K562 (cell line): ENCODE measurements around the gene USP9Y. TPM values are rescaled to one million over a fixed set of nuclear protein-coding genes. Genes with fewer than 3 reads are reported as not detected.

ENCODE experiments used
- ATAC-seq: fragments of 200-7000 bp; cut with Tn5 transposase; 3 replicates; pipeline ENCODE4 v1.9.1; 2020; ENCODE audit warnings: moderate library complexity
- BruUV-seq: library from RNA; stranded (reverse); fragments of 400-500 nt; replicated peaks from 2 replicates; lab custom pipeline; 2021; lab: Mats Ljungman, UMichigan
- CTCF ChIA-PET: fragments of 300-600 bp; formaldehyde crosslinking; extraction: SDS; loops from one replicate; lab custom pipeline; 2021; ENCODE audit warnings: low intra/inter-chr PET ratio; lab: Yijun Ruan, JAX
- POLR2A ChIA-PET: fragments of 300-600, 350-650 bp; sonication (Branson Sonifier 250); formaldehyde crosslinking; extraction: SDS; loops from one replicate; lab custom pipeline; 2021; ENCODE audit warnings: antibody characterized with exemption, inconsistent platforms; lab: Yijun Ruan, JAX
- DNase-seq, 4 experiments: peaks; one replicate each; pipeline versions ENCODE4 v3.0.0 to v3.0.0-alpha.2; 2011 to 2018; ENCODE audit warnings: low spot score in 3 of 4, mixed read lengths in 3 of 4; ENCODE audit errors: extremely low read depth in 1 of 4
- FAIRE-seq: peaks from 2 replicates; lab custom pipeline; 2011; peaks lifted over from hg19 to GRCh38; lab: Jason Lieb, UNC
- H2AFZ ChIP-seq: 2 replicates; pipeline ENCODE4 v1.6.0; 2011; ENCODE audit warnings: low read depth, low read length, control low read depth, inconsistent platforms
- H3K27ac ChIP-seq: fragments of 200-600 bp; 3 replicates; pipeline ENCODE4 v1.8.0; 2011; ENCODE audit warnings: low read depth, mild to moderate bottlenecking, control low read depth, inconsistent platforms, low read length, moderate library complexity, mixed read lengths; ENCODE audit errors: extremely low read depth
- H3K27me3 ChIP-seq, 2 experiments: fragments of 300-600 bp in 1 of 2; 2 replicates in 1 of 2; 3 replicates in 1 of 2; pipeline versions ENCODE4 v1.6.0 to v1.8.0; 2011; ENCODE audit warnings: inconsistent platforms in 2 of 2, low read length in 2 of 2, mild to moderate bottlenecking in 1 of 2, mixed read lengths in 1 of 2, moderate library complexity in 1 of 2; ENCODE audit not compliant: control insufficient read depth in 2 of 2, insufficient read depth in 2 of 2
- H3K36me3 ChIP-seq: fragments of 300-600 bp; 3 replicates; pipeline ENCODE4 v1.8.0; 2011; ENCODE audit warnings: mild to moderate bottlenecking, low read length, inconsistent platforms; ENCODE audit not compliant: control insufficient read depth, insufficient read depth
- H3K4me1 ChIP-seq, 2 experiments: fragments of 200-600 bp in 1 of 2; replicated peaks in 1 of 2; 2 replicates in 1 of 2; 3 replicates in 1 of 2; pipeline versions ENCODE4 v1.5.1 to v1.8.0; 2011; ENCODE audit warnings: inconsistent platforms in 2 of 2, low read length in 2 of 2, mild to moderate bottlenecking in 1 of 2, mixed read lengths in 1 of 2, moderate library complexity in 1 of 2; ENCODE audit not compliant: control insufficient read depth in 2 of 2, insufficient read depth in 2 of 2
- H3K4me2 ChIP-seq: 2 replicates; pipeline ENCODE4 v1.6.1; 2011; ENCODE audit warnings: low read length, control low read depth, inconsistent platforms, mixed read lengths; ENCODE audit not compliant: insufficient read depth
- H3K4me3 ChIP-seq: fragments of 200-600 bp; sonication (generic), shearing (Covaris generic); 2 replicates; pipeline ENCODE4 v1.5.1; 2016; ENCODE audit warnings: control low read depth, inconsistent platforms
- H3K79me2 ChIP-seq: fragments of 200-600 bp; 3 replicates; pipeline ENCODE4 v1.8.0; 2011; ENCODE audit warnings: low read length, inconsistent platforms; ENCODE audit not compliant: control insufficient read depth, insufficient read depth
- H3K9ac ChIP-seq, 2 experiments: 2 replicates each; pipeline versions ENCODE4 v1.6.0 to v1.6.1; 2011; ENCODE audit warnings: low read depth in 2 of 2, low read length in 2 of 2, control low read depth in 1 of 2, inconsistent platforms in 1 of 2, mild to moderate bottlenecking in 1 of 2, mixed read lengths in 1 of 2; ENCODE audit not compliant: insufficient read depth in 1 of 2
- H3K9me1 ChIP-seq: one replicate; pipeline ENCODE4 v1.6.0; 2011; ENCODE audit warnings: inconsistent platforms, mild to moderate bottlenecking, low read length, moderate library complexity; ENCODE audit not compliant: control insufficient read depth, insufficient read depth
- H3K9me3 ChIP-seq: replicated peaks from 2 replicates; pipeline ENCODE4 v1.5.1; 2011; ENCODE audit warnings: low read depth, low read length, inconsistent platforms; ENCODE audit not compliant: control insufficient read depth, insufficient read depth
- H4K20me1 ChIP-seq: replicated peaks from 2 replicates; pipeline ENCODE4 v1.6.1; 2011; ENCODE audit warnings: low read length, inconsistent platforms, mixed read lengths; ENCODE audit not compliant: control insufficient read depth, insufficient read depth
- BRCA1 ChIP-seq, 2 experiments: fragments of 450-650 bp in 1 of 2; sonication (generic) in 1 of 2; formaldehyde crosslinking in 1 of 2; IDR thresholded peaks; 2 replicates each; pipeline versions ENCODE4 v1.5.0 to v1.6.1; 2017 to 2020; ENCODE audit warnings: mild to moderate bottlenecking in 1 of 2, missing genetic modification reagents in 1 of 2
- COPS2 ChIP-seq: fragments of 450-650 bp; conservative IDR thresholded peaks from 2 replicates; pipeline ENCODE4 v1.6.1; 2016; ENCODE audit warnings: mild to moderate bottlenecking, moderate library complexity
- MBD2 ChIP-seq: sonication (generic); IDR thresholded peaks from 2 replicates; pipeline ENCODE4 v1.6.1; 2016; ENCODE audit warnings: low read depth, borderline replicate concordance
- MCM2 ChIP-seq: fragments of 450-650 bp; IDR thresholded peaks from 2 replicates; pipeline ENCODE4 v1.6.1; 2017; ENCODE audit warnings: low read depth, mild to moderate bottlenecking
- PHB2 ChIP-seq: fragments of 450-650 bp; IDR thresholded peaks from 2 replicates; pipeline ENCODE4 v1.6.1; 2017; ENCODE audit warnings: low read depth
- SAFB2 ChIP-seq: fragments of 200-400 bp; formaldehyde crosslinking; IDR thresholded peaks from 2 replicates; pipeline ENCODE4 v1.6.1; 2018; ENCODE audit warnings: borderline replicate concordance, low read length, low read depth, moderate library complexity; ENCODE audit not compliant: severe bottlenecking
- SAP30 ChIP-seq: fragments of 200-600 bp; sonication (generic); IDR thresholded peaks from 2 replicates; pipeline ENCODE4 v1.6.1; 2012; ENCODE audit warnings: borderline replicate concordance, low read depth, mild to moderate bottlenecking, moderate library complexity, low read length, control low read depth, inconsistent platforms; ENCODE audit not compliant: insufficient read depth, poor library complexity, severe bottlenecking
- SIN3A ChIP-seq, 2 experiments: fragments of 150-350 bp in 1 of 2; IDR thresholded peaks; 2 replicates each; pipeline ENCODE4 v1.6.1; 2011 to 2016; ENCODE audit warnings: borderline replicate concordance in 2 of 2, low read depth in 2 of 2, low read length in 2 of 2, mild to moderate bottlenecking in 2 of 2, moderate library complexity in 2 of 2; ENCODE audit not compliant: control insufficient read depth in 1 of 2
- SMAD4 ChIP-seq: fragments of 250-450 bp; sonication (Bioruptor Pico); conservative IDR thresholded peaks from 2 replicates; pipeline ENCODE4 v1.8.0; 2021; ENCODE audit warnings: inconsistent platforms, mild to moderate bottlenecking, moderate library complexity
- SRSF3 ChIP-seq: fragments of 200-400 bp; formaldehyde crosslinking; IDR thresholded peaks from 2 replicates; pipeline ENCODE4 v1.6.1; 2016; ENCODE audit warnings: mild to moderate bottlenecking, low read length, moderate library complexity; ENCODE audit not compliant: insufficient read depth
- TOE1 ChIP-seq, 2 experiments: fragments of 450-650 bp in 1 of 2; sonication (generic) in 1 of 2; formaldehyde crosslinking in 1 of 2; IDR thresholded peaks; 2 replicates each; pipeline versions ENCODE4 v1.7.1 to v1.8.0; 2016 to 2022; ENCODE audit warnings: borderline replicate concordance in 2 of 2, mild to moderate bottlenecking in 2 of 2, antibody characterized with exemption in 1 of 2, inconsistent platforms in 1 of 2, low read depth in 1 of 2, missing genetic modification reagents in 1 of 2, moderate library complexity in 1 of 2
- ZNF354B ChIP-seq: fragments of 250-450 bp; sonication (Bioruptor Pico); IDR thresholded peaks from 2 replicates; pipeline ENCODE4 v1.4.0; 2020
- ZNF76 ChIP-seq: fragments of 250-450 bp; sonication (Bioruptor Pico); IDR thresholded peaks from 2 replicates; pipeline ENCODE4 v1.4.0; 2020; ENCODE audit warnings: mild to moderate bottlenecking, moderate library complexity, borderline replicate concordance
- WGBS: fragments of 100-300 bp; shearing (Covaris generic); methylation state at CpG from one replicate; pipeline ENCODE4 v1.1.6; 2016; ENCODE audit warnings: low coverage, mixed read lengths; ENCODE audit not compliant: insufficient coverage; ENCODE audit errors: missing lambda C conversion rate; 5-methylcytosine and 5-hydroxymethylcytosine counted together
- in situ Hi-C: fragments of 300-500 bp; cut with MboI; formaldehyde crosslinking; loops from 4 replicates; pipeline ENCODE4 v1.15.0; 2018; ENCODE audit warnings: inconsistent platforms, mixed read lengths
- intact Hi-C: fragments of 100-400 bp; cut with micrococcal nuclease; formaldehyde crosslinking; loops from 2 replicates; pipeline ENCODE4 v1.14.2; 2022
- polyA plus RNA-seq, 8 experiments: library from polyadenylated mRNA; depleted of rRNA in 4 of 8; stranded (reverse) in 5 of 8; unstranded in 3 of 8; fragments of >200 nt; fragmentation: Nextera tagmentation in 2 of 8; fragmentation: Illumina TruSeq in 1 of 8; extraction: Ambion mirVana in 2 of 8; extraction: Trizol in 1 of 8; gene quantifications; 2 replicates each; pipeline versions ENCODE4 v1.2.1 to v1.2.3, GENCODE V29; 2011 to 2014; ENCODE audit warnings: inconsistent platforms in 1 of 8, missing spikeins in 1 of 8
- total RNA-seq, 7 experiments: library from RNA; depleted of rRNA in 6 of 7; stranded (reverse); fragments of >200 nt in 6 of 7; fragmentation: Illumina TruSeq in 2 of 7; extraction: Trizol in 2 of 7; gene quantifications; 2 replicates each; pipeline versions ENCODE4 v1.2.1 to v1.2.3, GENCODE V29; 2011 to 2021; ENCODE audit warnings: low replicate concordance in 1 of 7
- TF ChIP-seq, protein P1 (sequence below): fragments of 450-650 bp; conservative IDR thresholded peaks from 2 replicates; pipeline ENCODE4 v1.6.1; 2016; ENCODE audit warnings: missing genetic modification characterization, low read depth, mild to moderate bottlenecking, control low read depth, missing compliant biosample characterization
- TF ChIP-seq, protein P2 (sequence below): fragments of 450-650 bp; formaldehyde crosslinking; IDR thresholded peaks from 2 replicates; pipeline ENCODE4 v1.4.0; 2022; ENCODE audit warnings: missing genetic modification characterization
- TF ChIP-seq, protein P3 (sequence below): sonication (generic); formaldehyde crosslinking; IDR thresholded peaks from 2 replicates; pipeline ENCODE4 v1.8.1; 2023; ENCODE audit warnings: mild to moderate bottlenecking, missing genetic modification reagents

Gene USP9Y
- total and polyA plus RNA-seq, 9 of the 15 experiments (the other 6 are each of a cell fraction or from before 2014, with no cell fraction given) = 0.13 TPM; not detected in 8

DNA sequence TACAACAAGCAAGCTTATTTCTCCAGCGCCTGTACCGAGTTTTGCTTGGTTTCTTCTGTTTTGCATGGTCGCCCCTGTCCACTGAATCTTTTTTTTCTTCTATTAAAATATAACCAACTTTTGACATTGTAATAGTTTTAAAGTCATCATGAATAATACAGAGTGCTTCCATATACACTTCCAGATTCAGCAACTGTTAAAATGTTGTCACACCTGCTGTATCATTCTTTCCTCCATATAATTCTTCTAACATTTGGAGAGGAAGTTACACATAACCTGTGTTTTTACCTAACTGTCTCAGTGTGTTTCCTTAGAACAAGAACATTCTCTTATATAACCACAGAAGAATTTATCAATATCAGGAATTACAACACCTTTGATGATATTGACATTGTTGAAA is 83.5 kb downstream of the USP9Y start:
- no peaks in the 10 kb centered on the region for H3K9me3 ChIP-seq
- FAIRE-seq (no peak), ATAC-seq (no peak), DNase-seq (no peak)
- ChIA-PET POLR2A (no interaction called here), CTCF (no interaction called here)
- no peaks in the 10 kb centered on the region for H3K36me3 ChIP-seq
- H3K27me3 ChIP-seq = no peaks in the 10 kb centered on the region
- H3K27ac ChIP-seq = no peak overlapping the region
- no peaks in the 10 kb centered on the region for H3K4me1 ChIP-seq
- TF ChIP-seq SAP30 = no peak
- no peak for TF ChIP-seq SAFB2
- TF ChIP-seq, protein P1, sequence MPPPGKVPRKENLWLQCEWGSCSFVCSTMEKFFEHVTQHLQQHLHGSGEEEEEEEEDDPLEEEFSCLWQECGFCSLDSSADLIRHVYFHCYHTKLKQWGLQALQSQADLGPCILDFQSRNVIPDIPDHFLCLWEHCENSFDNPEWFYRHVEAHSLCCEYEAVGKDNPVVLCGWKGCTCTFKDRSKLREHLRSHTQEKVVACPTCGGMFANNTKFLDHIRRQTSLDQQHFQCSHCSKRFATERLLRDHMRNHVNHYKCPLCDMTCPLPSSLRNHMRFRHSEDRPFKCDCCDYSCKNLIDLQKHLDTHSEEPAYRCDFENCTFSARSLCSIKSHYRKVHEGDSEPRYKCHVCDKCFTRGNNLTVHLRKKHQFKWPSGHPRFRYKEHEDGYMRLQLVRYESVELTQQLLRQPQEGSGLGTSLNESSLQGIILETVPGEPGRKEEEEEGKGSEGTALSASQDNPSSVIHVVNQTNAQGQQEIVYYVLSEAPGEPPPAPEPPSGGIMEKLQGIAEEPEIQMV (tag) = no peak
- TF ChIP-seq PHB2 = no peak
- TF ChIP-seq SMAD4 (CRISPR knock-in tag) = no peak
- TF ChIP-seq, protein P2, sequence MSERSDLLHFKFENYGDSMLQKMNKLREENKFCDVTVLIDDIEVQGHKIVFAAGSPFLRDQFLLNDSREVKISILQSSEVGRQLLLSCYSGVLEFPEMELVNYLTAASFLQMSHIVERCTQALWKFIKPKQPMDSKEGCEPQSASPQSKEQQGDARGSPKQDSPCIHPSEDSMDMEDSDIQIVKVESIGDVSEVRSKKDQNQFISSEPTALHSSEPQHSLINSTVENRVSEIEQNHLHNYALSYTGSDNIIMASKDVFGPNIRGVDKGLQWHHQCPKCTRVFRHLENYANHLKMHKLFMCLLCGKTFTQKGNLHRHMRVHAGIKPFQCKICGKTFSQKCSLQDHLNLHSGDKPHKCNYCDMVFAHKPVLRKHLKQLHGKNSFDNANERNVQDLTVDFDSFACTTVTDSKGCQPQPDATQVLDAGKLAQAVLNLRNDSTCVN (CRISPR knock-in tag) = no peak
- no peak for TF ChIP-seq ZNF76 (CRISPR knock-in tag)
- no peak for TF ChIP-seq TOE1 (IDR thresholded peaks at IDR 0.05; ENCODE audit: borderline replicate concordance)
- TF ChIP-seq TOE1 (CRISPR knock-in tag; IDR thresholded peaks at IDR 0.05; ENCODE audit: borderline replicate concordance, low read depth) = no peak
- TF ChIP-seq COPS2 = no peak
- TF ChIP-seq MBD2 = no peak
- TF ChIP-seq, protein P3, sequence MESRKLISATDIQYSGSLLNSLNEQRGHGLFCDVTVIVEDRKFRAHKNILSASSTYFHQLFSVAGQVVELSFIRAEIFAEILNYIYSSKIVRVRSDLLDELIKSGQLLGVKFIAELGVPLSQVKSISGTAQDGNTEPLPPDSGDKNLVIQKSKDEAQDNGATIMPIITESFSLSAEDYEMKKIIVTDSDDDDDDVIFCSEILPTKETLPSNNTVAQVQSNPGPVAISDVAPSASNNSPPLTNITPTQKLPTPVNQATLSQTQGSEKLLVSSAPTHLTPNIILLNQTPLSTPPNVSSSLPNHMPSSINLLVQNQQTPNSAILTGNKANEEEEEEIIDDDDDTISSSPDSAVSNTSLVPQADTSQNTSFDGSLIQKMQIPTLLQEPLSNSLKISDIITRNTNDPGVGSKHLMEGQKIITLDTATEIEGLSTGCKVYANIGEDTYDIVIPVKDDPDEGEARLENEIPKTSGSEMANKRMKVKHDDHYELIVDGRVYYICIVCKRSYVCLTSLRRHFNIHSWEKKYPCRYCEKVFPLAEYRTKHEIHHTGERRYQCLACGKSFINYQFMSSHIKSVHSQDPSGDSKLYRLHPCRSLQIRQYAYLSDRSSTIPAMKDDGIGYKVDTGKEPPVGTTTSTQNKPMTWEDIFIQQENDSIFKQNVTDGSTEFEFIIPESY (CRISPR knock-in tag) = no peak
- no peak for TF ChIP-seq SRSF3
- TF ChIP-seq BRCA1 (IDR thresholded peaks at IDR 0.05) = no peak
- no peak for TF ChIP-seq BRCA1 (CRISPR knock-in tag; IDR thresholded peaks at IDR 0.05)
- no peak for TF ChIP-seq SIN3A (IDR thresholded peaks at IDR 0.05; ENCODE audit: borderline replicate concordance in 2 of 2, control insufficient read depth in 1 of 2, low read depth in 2 of 2, low read length in 2 of 2)
- no peak for TF ChIP-seq MCM2
- no peak for TF ChIP-seq ZNF354B
- H4K20me1 ChIP-seq = no peaks in the 10 kb centered on the region
- H3K4me3 ChIP-seq = no peak overlapping the region
- H3K9ac ChIP-seq = no peak overlapping the region
- no peak overlapping the region for H3K4me2 ChIP-seq
- WGBS = no CpG with 5 or more reads among the region's 3 CpGs
- in situ Hi-C loops = no loop called here
- no TSS peak for BruUV-seq
- H3K9me1 ChIP-seq = no peaks in the 10 kb centered on the region
- no peaks in the 10 kb centered on the region for H3K79me2 ChIP-seq
- H2AFZ ChIP-seq = no peak overlapping the region
- intact Hi-C loops = no loop called here
